ENCODE data around the gene DUOX1.
A peak's percentile ranks its signal among the peaks of the same experiment; 100 is the strongest.

Gene DUOX1

DNA sequence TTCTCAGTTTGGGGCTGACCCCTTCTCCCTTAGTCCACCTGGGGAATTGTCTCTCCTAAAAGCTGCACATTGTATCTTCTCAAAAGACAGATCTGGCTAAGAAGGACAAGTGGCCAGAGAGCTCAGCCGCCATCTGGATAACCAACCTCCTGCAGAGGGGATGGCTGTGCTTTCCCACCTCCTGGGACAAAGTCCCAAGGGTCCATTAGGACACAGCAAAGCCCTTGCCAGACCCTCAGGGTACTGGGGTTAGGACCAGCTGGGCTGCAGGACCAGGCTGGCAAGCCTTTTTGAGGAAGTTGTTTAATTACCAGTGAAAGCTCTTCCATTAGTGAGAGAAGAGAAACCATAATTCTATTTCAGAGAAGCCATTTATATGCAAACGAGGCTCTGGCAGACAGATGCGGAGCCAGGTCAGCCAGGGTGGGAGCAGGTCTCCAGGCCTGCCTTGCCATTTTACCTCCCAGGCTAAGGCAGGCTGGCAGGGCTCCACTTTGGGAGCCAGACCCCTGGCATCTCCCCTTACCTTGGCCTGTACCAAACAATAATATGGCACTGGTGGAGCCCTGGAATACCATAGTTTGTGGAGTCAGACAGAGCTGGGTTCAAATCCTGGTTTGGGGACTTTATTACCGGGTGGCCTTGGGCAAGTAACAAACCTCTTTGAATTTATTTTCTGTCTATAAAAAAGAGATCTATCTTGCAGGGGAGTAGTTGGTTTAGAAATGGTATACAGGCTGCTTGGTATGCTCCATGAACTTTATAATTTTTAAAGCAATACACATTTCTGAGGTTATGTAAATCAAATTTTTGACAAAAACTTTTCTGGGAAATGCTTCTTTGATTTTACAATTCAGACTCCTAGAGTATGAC lies 40.0 kb downstream of the DUOX1 start:
- no peak for DNase-seq

GRCh38 chr15:45171912-45172311 lies 42.1 kb downstream of the DUOX1 start:
- no peak for DNase-seq

DNA sequence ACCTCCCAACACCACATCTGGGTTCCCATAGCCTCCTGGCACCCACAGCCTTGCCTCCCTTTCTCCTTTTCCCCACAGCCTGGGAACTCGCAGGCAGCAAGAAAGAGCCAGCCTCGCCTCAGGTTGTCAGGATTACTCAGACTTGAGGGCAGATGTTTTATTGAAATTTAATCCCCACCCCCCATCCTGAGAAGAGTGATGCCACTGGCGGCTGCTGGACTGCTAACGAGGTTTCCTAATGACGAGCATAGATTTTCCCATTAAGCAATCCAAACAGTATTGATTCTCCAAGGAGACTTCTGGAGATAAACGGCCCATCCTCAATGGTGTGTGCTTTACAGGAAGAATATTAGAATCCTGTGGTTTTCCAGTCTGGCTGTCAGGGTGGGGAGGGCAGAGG lies 44.3 kb downstream of the DUOX1 start:
- no peak for DNase-seq

DNA sequence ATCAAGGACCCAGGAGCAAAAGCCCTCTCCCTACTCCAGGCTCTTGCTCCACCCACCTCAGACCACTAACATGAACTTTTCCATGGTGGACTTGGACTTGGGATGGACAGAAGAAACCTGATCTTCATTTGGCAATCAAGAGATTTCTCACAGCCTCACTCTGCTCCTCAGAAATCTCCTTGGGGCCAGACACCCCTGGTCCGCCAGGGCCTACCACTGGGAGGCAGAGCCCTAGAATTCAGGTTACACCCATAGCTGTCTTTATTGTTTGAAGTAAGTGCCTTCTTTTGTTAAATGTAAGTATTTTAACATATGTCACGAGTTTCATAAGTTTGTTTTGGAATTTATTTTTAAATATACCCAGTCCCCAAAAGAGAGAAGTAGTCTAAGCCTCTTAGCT lies 44.8 kb downstream of the DUOX1 start:
- no peak for DNase-seq

DNA sequence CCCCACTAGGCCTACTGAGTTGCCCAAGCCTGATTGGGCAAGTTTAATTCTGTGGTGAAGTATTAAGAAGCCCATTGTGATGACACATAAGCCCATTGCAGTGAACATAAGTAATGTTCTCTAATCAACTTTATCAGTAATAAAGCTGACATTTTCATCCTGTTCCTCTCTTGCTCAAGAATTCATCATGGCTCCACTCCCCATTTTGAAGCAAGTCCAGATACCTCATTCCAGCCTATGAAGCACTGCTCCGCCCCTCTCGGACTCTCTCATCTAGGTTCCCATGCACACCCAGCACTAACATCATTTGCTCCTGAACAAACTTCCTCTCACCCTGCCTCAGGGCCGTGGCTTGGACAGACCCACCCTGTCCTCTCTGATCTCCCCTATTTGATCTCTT lies 47.5 kb downstream of the DUOX1 start:
- DNase-seq, result no peak

- DNase-seq, result peak; percentile 34
Observed at GRCh38 chr15:45179221-45179985, 49.6 kb downstream of the DUOX1 start.

GRCh38 chr15:45180201-45180600 lies 50.4 kb downstream of the DUOX1 start:
- DNase-seq, result peak; percentile 21

DNA sequence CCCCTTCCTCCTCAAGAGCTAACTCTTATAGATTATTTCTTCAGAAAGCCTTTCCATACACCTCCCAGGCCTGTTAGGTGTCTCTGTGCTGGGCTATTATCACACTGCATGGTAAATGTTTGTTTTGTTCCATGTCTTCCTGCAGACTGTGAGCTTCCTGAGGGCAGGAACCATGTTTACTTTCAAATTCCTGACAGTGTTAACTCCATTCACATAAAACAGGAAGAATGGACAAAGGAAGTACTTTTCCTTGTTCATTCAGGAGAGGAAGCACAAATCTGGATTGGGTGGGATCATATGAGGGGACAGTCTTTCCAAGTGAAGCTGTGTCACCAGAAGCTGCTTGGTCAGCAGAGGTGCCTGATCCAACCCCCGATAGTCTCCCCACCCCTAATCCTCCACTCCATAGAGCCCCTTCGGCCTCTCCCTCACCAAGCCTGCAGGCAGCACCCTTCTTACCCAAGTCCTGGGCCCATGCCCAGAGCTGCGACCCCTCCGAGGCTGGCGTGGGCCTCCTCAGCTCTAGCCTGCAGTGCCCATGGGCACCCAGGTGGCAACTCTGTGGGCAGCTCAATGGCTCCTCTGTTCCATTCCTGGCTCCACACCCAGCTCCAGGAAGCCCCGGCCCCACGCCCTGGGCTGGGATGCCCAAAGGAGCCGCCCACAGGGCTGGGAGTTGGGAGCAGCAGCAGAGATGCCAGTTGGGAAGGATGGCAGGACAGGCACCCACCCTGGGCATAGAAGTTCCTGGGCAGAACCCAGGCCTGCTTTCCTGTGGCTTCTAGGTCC lies 51.0 kb downstream of the DUOX1 start:
- no peak for DNase-seq

- DNase-seq, result no peak
Observed at GRCh38 chr15:45181491-45182285, 51.9 kb downstream of the DUOX1 start.

DNA sequence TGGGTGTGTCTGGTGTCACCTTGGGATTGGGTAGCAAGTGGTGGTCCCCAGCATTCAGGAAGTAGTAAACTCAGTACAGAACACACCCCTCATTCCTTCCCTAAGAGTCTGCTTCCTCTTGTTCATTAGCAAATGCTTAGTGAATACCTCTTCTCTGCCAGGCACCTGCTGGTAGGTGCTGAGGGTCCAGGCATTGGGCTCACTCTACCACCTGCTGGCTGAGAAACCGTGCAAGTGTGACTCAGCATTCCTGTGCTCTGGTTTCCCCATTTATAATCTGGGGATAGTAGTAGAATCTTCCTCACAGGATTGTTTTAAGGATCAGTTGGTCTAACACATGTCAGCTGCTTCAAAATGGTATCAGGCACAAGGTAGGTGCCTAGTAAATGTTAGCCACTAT lies 53.2 kb downstream of the DUOX1 start:
- DNase-seq, result no peak

- DNase-seq, result no peak
Observed at GRCh38 chr15:45183511-45183910, 53.7 kb downstream of the DUOX1 start.

DNA sequence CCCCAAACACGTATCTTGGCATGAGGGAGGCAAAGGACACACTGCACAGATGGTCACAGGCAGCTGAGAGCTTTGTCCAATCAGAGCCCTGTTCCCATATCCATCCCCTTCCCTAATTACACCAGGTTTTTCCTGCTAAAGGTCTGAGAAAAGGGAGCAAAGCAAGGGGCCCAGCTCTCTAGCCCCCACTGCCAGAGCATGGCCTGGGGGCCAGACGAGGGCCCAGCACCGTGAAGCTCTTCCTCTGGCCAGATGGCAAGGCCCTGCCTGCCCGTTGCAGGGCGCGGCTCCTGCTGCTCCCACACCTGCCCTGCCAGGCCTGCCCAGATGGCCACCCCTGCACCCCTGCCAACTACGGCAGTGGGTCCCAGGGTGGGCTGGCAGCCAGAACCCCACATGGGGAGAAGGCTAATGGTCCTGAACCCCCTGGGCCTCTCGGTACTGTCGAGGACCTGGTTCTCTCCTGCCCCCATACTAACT lies 54.8 kb downstream of the DUOX1 start:
- no peak for DNase-seq

DNA sequence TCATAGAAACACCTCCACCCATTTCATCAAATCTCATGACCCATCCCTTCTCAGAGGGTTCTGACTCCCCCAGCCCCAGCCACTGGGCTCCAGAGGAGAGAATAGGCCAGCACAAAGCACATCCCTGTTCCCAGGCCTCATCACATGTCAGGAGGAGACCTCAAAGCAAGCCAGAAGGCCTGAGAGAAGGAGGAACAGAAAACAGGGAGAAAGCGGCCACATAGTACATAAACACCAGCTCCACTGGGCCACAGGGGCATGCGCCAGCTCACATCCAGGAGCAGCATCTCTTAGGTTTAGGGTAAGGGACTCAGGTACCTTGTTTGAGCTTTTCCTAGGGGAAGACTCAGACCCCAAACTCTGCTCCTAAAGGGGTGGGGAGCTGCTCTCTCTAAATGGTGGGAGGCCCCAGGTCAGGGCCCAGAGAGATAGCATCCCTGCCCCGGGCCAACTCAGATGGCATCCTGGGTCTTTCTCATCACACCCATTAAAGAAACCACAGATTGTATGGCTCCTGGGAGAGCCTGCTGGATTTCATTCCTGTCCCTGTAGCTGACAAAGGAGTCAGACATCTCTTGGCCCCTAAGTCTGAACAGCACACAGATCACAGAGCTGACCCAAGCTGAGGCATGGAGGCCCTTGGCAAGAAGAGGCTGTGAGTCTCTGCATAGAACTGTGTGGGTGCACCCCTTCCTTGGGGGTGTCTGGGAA lies 55.4 kb downstream of the DUOX1 start:
- no peak for DNase-seq

DNA sequence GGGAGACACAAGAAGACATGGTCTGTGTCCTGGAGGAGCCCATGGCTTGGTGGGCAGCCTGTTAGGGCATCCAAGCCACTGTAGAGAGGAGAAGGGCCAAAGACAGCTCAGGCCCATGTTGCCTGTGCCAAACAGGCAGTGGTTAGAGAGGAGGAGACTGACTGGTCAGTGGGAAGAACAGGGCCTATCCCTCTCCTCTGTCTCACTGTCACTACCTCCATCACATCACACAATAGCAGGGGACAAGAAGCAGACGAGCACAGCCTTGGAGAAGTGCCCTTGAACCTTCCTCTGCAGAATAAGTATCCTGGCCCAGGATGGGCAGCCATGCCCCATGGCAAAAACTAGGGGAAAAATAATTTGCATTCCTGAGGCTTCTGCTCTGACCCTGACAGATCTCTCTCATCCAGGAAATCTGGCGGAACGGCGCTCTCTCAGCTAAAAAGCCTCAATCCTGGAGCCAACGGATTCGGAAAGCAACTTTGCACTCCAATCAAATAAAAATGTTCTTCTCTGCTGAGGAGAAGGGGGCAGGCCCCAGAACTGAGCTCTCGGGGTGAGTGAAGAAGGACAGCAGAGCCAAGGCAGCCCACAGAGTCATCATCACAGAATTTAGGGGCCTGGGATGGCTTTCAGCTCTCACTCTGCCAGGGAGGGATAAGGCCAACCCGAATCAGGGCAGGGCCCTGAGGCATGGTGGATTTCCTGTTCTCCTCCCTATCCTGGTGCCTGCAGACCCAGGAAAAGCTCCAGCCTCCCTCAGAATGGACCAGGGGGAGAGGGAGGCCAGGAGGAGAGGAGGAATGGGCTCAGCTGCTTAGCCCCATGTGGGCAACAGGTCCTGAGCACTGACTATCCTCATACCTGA lies 56.3 kb downstream of the DUOX1 start:
- no peak for DNase-seq

DNA sequence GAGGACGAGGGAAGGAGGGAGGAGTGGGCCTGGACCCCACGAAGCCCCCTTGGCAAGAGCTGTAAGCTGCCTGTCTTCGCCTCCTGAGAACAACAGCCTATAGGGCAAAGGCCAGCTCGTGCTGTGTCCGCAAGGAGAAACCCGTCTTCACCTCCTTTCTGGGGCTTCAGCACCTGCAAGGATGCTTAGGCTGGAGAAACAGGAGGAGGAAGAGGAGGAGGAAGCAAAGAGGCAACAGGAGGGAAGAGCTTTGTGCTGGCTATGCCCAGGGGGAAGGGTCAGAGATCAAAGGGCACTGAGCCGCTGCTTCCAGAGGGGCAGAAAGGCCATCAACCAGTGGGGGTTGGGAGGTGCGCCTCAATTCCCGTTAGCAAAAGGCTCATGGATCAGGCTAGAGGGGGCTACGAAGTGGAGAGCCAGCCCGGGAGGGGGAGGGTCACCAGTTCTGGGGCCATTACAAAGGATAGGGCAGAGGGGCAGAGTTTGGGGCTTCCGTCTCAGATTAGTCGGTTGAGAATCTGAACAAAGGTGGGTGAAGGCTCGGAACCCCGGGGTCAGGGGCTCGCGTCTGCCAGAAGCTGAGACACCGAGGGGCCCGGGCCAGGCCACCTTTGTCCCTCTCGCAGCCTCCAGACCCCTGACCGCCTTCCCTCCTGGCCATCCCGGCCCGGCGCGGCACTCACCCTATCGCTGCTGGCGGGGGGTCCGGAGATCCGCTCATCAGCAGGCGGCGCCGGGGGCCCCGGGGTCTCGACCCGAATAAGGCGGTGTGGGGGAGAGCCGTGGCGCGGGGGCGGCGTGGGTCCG lies 57.2 kb downstream of the DUOX1 start:
- DNase-seq, result no peak

DNA sequence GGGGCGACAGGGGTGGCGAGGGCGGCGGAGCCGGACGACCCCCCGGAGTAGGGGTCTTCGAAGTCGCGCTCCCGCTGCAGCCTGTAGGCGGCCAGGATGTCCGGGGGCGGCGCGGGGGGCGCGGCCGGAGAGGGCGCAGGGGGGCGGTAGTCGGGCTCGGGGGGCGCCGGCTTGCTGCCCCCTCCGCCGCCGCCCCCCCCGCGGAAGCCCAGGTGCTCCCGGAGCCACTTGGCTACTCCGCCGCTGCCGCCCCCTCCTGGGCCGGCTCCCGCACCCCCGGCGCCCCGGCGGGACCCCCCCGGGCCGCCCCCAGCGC lies 57.7 kb downstream of the DUOX1 start:
- no peak for DNase-seq

GRCh38 chr15:45187894-45188830 lies 58.4 kb downstream of the DUOX1 start, which contains the start of gene SHF:
Gene SHF, minus strand, starts transcription at chr15:45187966. Its CDS starts 15 bp downstream, at chr15:45187951.
- peak; percentile 76 for DNase-seq

GRCh38 chr15:45197512-45197911 lies 67.7 kb downstream of the DUOX1 start:
- DNase-seq, result no peak
